ENCODE measurements around the gene SRI. TPM values are rescaled to one million over a fixed set of nuclear protein-coding genes. Genes with fewer than 3 reads are reported as not detected.

The SRI gene
- total RNA-seq, 1 donor from 2014 or later, result 114 TPM

- TF ChIP-seq CTCF (IDR thresholded peaks at IDR 0.05; ENCODE audit: insufficient read depth, low read length, severe bottlenecking), result no peak
- FAIRE-seq (no peak), DNase-seq (ENCODE audit: low read depth) (no peak)
- H3K4me3 ChIP-seq (ENCODE audit: low read depth, low read length), result no peak overlapping the region
- no peaks in the 10 kb centered on the region for H3K36me3 ChIP-seq (ENCODE audit: control insufficient read depth, insufficient read depth, low read length)
- no peaks in the 10 kb centered on the region for H3K27me3 ChIP-seq (ENCODE audit: control insufficient read depth, insufficient read depth, low read length)
Observed at GRCh38 chr7:88155756-88156155, 64.1 kb downstream of the SRI start.

Other genes starting within 250 kb of the SRI start
- gene STEAP4, start 86.9 kb upstream of the SRI start, total RNA-seq, result 3.5 and 3.9 TPM in 2 replicates

All from bronchial epithelial cell (primary cell).